Loucy (cell line): ENCODE data around the gene KDM2B.

ENCODE experiments used
- EZH2phosphoT487 ChIP-seq: fragments of 200-600 bp; IDR thresholded peaks from 2 replicates; pipeline ENCODE4 v1.6.1; 2018; ENCODE audit warnings: antibody characterized with exemption, mild to moderate bottlenecking, moderate library complexity, borderline replicate concordance
- TF ChIP-seq, protein P1 (sequence below): fragments of 200-600 bp; sonication (generic); conservative IDR thresholded peaks from 2 replicates; pipeline ENCODE4 v1.5.1; 2014; ENCODE audit warnings: mild to moderate bottlenecking, antibody characterized with exemption, low read length

DNA sequence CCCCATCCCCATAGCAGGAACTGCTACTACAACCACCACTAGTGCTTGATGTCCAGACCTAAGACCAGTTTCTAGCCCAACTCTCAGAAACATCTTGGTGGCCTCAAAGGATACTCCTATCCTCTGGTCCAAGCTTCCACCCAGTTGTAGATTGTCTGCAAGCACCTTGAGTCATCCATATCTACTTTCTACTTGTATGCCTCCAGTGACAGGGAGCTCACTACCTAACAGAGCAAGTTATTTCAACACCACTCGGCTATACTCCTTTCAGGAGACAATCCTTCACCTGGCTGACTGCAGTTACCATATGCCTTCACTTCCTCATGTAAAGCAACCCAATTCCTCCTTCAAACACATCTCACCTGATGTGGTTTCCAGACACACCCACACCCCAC, 49.5 kb downstream of the KDM2B start:
- TF ChIP-seq, protein P1, sequence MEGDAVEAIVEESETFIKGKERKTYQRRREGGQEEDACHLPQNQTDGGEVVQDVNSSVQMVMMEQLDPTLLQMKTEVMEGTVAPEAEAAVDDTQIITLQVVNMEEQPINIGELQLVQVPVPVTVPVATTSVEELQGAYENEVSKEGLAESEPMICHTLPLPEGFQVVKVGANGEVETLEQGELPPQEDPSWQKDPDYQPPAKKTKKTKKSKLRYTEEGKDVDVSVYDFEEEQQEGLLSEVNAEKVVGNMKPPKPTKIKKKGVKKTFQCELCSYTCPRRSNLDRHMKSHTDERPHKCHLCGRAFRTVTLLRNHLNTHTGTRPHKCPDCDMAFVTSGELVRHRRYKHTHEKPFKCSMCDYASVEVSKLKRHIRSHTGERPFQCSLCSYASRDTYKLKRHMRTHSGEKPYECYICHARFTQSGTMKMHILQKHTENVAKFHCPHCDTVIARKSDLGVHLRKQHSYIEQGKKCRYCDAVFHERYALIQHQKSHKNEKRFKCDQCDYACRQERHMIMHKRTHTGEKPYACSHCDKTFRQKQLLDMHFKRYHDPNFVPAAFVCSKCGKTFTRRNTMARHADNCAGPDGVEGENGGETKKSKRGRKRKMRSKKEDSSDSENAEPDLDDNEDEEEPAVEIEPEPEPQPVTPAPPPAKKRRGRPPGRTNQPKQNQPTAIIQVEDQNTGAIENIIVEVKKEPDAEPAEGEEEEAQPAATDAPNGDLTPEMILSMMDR: no peak
- no peak for TF ChIP-seq EZH2phosphoT487
